ENCODE results near the gene NINL.

The NINL gene

DNA sequence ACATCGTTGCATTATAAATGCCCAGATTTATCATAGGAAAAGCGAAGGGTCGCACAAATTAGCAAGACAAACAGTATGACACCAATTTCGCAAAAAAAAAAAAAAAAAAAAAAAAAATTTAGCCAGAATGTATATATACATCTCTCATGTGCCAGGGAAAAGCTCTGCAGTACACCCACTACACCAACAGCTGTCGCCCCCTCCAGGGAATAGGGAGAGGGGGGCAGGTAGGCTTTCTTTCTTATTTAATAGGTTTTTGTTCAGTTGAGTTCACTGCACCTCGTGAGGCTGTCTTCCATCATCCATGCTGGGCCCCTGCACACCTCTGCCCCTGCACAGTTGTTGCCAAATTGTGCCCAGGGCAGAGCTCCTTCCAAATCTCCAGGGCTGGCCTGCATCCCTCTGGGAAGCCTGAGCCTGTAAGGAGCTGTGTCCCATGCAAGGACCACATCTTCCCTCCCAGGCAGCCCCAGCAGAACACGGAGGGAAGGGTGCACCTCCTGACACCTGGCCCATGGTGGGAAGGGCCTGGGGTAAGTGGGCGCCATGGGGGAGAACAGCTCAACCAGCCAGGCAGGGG lies 85.4 kb downstream of the NINL start:
- no peak for DNase-seq

- no peak for DNase-seq
Observed at GRCh38 chr20:25499031-25499430, 86.3 kb downstream of the NINL start.

GRCh38 chr20:25498280-25498606 lies 87.1 kb downstream of the NINL start:
- no peak for DNase-seq

GRCh38 chr20:25497586-25498279 lies 87.6 kb downstream of the NINL start:
- no peak for DNase-seq

- no peak for DNase-seq
Observed at GRCh38 chr20:25496968-25497401, 88.3 kb downstream of the NINL start.

DNA sequence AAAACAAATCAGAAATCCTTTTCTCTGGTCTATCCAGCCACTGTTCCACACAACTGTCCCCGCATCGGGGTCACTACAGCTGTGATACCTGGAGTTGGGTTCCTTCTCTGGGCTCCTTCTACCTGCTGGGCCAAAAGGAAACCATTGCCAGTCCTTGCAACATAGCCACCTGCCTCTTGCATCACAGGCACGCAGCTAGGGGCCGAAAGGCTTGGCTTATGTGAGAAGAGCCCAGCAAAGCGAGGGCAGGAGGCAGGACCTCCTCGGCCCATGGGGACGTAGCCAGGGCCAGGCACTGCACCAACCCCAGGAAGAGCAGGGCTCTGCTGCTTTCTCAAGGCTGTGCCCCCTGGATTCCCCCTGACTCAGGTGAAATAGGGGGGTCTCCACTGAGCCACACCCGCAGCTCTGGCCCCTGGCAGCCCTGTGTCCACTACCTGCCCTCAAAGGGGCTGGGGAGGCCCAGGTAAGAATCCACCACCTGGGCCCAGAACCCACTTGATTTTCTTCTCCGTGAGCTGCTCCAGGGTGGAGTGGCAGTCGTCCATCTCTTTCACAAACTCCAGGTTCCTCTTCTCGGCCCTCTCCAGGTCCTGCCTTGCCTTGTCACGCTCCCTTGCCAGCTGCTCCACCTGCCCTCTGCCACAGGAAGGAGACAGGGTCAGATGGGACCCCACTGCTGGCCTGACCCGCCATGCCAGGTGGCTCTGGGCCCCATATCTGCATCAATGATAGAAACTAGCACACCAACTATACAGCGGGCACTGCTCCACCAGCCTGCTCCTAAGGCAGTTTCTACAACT lies 89.0 kb downstream of the NINL start:
- no peak for DNase-seq

DNA sequence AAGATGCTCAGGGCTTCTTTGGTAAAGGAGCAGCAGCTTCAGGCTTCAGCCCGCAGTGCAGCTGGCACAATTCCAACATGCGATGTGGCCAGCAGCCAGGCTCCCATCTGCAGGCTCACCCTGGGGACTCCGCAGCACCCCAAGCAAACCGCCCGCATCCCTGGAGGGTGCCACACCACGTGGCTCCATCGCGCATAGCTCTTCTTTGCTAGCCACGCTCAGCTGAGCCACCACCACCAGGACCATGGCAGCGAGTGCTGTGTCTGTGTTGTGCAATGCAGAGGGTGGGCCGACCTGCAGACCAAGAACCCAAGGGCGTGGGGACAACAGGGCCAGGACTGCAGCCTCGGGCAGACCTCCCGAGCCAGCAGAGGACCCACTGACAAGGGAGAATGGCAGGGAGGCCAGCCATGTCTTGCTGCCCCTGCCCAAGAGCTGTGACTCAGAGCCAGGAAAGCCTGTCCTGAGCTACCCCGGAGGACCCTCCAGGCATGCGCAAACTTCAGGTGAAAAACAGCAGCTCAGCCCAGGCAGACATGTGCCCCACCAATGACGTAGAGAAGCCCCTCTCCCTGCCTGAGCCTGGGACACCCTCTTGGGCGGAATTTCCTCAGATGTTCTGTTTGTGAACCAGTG lies 90.0 kb downstream of the NINL start:
- DNase-seq, result no peak

GRCh38 chr20:25494506-25495188 lies 90.7 kb downstream of the NINL start:
- DNase-seq, result no peak

GRCh38 chr20:25493748-25494505 lies 91.4 kb downstream of the NINL start:
- no peak for DNase-seq

DNA sequence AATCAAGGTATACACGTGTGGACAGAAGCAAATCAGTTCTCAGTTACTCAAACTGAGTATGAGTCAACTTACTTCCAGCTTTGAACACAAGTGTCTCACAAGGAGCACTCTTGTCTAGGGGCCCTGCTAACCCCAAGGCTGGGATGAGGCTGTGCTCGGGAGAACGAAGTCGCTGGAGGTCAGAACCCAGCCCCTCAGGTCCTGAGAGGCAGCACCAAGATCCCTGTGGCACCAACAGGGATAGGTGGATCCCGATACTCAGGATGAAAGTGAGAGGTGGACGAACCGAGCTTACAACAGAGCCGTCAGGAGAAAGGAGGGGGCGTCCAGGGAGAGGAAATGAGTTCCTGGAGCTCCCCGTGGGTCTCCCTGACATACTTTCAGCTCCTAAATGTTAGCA lies 92.2 kb downstream of the NINL start:
- no peak for DNase-seq

DNA sequence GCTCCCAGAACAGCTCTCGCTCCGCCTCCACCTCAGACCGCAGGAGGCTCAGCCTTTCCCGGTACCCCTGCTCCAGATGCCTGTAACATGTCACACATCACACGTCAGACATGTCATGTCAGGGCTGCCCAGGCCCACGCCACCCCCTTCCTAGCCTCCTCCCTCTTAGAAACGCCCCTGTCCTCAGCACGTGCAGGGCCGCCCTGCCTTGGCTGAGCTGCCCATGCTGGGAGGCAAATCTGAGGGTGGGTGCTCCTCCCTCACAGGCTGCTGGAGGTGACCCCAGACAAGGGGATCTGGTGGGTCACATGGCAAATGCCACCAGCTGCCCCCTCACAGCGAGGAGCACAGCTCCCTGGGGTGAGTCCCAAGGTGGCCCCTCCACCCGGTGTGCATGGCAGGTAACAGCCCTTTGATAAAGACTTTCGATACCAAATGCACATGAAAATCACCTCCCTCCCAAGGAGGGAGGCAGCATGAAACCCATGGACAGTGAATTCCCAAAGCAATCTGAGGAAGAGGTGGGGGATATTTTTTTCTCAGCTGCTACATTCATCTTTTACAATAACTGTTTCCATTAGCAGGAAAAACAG lies 93.8 kb downstream of the NINL start:
- no peak for DNase-seq

GRCh38 chr20:25490656-25491445 lies 94.5 kb downstream of the NINL start:
- DNase-seq, result no peak

DNA sequence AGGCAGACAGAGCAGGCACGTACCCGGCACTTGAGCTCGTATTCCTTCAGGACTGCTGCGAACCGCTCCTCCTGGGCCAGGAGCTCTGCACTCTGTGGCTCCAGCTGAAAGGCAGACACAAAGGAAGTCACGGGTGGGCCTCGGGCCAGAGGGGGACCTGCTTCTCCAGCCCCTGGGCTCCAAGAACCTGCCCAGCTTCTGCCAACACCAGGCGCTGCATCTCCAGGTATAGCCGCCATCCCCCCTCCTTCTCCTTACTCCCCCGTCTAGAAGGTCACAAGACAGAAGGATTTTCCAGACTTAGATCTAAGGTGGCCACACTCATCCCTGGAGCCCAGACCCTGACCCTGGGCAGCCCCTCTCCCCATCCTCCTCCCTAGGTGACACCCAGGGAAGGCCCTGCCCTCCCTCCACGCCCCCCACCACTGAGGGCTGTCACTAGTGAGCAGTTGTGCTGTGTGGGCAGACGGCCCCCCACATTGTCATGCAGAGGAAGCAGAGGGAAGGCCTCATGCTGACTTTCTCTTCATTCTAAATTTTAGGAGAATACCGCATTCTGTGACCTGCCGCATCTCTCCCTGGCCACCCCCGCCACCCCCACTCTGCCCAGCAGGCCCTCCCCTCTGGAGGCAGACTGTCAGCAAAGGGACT lies 96.0 kb downstream of the NINL start:
- DNase-seq, result no peak

DNA sequence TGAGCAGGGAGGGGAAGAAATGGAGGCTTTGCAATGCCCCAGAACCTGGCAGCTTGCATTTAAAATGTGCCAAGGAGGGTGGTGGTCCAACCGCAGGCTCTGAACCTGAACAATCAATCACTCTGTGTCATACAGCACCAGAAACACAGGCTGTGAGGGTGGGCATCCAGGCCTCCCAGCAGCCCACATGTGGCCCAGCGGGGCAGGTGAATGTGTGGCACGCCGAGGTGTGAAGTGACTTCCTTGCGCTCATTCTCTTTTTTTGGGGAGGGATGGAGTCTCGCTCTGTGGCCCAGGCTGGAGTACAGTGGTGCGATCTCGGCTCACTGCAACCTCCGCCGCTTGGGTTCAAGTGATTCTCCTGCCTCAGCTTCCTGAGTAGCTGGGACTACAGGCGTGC lies 97.4 kb downstream of the NINL start:
- no peak for DNase-seq

DNA sequence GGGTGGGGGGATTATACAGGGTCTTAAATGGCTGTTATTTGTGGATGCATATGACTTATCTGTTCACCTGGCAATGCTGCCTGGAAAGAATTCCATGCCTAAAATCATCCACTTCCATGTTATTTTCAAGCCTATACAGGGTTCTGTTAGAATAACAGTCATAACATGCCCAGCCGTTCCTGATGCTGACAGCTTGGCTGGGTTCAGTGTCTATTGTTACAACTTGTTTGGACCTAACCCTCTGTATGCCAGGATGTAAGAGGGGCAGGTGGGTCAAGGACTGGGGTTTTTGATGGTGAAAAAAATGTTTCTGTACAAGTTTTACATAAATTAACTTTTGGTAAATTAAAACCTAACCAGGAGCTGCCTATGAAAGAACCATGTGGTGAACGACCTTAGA lies 98.0 kb downstream of the NINL start:
- no peak for DNase-seq

DNA sequence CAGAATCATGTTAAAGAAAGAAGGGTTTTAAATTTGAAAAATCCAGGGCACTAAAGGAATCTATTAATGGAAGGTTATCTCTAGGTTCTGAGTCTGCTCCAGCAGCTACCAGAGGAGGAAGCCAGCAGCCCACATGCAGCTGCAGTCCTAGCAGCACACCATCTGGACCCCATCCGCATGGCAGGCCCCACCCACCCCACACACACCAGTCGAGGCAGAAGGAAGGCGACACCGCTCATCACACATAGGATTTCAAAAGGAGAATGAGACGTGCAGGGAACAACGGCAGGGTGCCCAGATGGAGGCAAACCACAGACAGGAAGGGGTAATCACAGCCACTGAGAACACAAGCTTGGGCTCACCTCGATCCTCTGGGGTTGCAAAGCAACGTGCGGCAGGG lies 99.0 kb downstream of the NINL start:
- DNase-seq, result peak; percentile 12

DNA sequence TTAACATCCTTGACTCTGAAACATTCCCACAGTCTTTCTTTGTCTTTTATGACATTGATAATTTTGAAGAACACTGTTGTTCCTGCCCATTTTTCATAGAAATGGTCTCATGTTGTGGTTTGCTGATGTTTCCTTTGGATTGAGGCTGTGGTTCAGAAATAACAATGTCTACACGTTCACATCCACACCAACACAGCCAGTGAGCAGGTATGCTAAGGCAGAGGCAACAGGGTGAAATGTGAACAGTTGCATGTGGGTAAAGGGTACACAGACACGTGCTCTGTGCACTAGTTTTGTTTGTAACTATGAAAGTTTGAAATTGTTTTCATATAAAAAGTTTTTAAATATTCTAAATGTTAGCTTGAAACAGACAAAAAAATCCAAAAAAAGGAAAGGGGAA lies 99.5 kb downstream of the NINL start:
- no peak for DNase-seq

GRCh38 chr20:25484911-25485511 lies 100.3 kb downstream of the NINL start:
- DNase-seq, result no peak

DNA sequence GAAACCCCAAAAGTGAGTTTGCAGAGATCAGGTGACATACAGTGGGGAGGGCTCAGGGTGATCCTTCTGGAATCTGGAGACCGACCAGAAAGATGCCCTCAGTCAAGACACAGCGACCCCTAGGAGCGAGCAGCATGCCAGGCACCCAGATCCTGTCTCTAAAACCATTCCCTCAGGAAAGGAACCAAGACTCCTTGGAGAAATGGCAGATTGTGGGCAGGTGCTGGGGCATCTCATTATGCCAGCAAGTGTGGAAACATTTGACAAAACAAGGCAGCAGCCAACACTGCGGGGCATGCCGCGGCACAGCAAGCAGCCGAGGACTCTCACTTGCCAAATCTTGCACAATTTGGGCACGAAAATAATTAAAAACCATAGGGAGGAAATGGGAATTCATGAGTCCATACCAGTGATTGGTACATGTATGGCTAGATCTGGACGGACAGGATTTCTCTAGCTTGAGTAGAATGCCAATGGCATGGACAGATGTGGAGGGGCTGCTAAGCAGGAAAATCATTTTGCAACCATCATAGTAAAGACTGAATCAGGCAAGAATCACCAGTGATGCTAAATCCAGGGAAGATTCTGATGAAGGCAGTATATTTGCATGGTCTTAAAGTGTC lies 101.0 kb downstream of the NINL start:
- no peak for DNase-seq

All from stimulated activated CD4-positive, alpha-beta T cell treated with anti-CD3 and anti-CD28 coated beads, Interleukin-15, amount 100 ng/mL, for 24 hours (primary cell).